ENCODE data around the gene CPLX3. TPM values are rescaled to one million over a fixed set of nuclear protein-coding genes. Genes with fewer than 3 reads are reported as not detected.

Gene CPLX3
- total and polyA plus RNA-seq, 12 donors = 0.11 to 24.1 (median 0.94) TPM; not detected in 2

- H3K4me3 ChIP-seq = no peak overlapping the region
- peaks cover 56 to 77% of the 10 kb centered on the region in 2 donors for H3K4me1 ChIP-seq (replicated peaks in 1 of 2)
- H3K27ac ChIP-seq = peak overlapping the region in 4 of 5 donors; percentile 16 to 89 (median 56)
- no peaks in the 10 kb centered on the region for H3K9me3 ChIP-seq (replicated peaks in 1 of 3)
- peaks cover 0 to 5% of the 10 kb centered on the region in 2 donors for H3K36me3 ChIP-seq (replicated peaks in 1 of 2)
- intact Hi-C loops (cut with DNase I) = no loop called here
- TF ChIP-seq POLR2A (IDR thresholded peaks at IDR 0.05) (no peak), CTCF (IDR thresholded peaks at IDR 0.05) (no peak)
- no peak for DNase-seq
- 48 to 59% (median 56%) methylated on average over 1 of the region's 1 CpG for WGBS, 4 donors
- no peaks in the 10 kb centered on the region for H3K27me3 ChIP-seq
Observed at GRCh38 chr15:74867466-74868038, 41.1 kb downstream of the CPLX3 start.

- peak overlapping the region in 4 of 5 donors; percentile 16 to 89 (median 56) for H3K27ac ChIP-seq
- no peak overlapping the region for H3K4me3 ChIP-seq
- no peak for TF ChIP-seq POLR2A (IDR thresholded peaks at IDR 0.05)
- TF ChIP-seq CTCF (IDR thresholded peaks at IDR 0.05) = no peak
- peaks cover 55 to 74% of the 10 kb centered on the region in 2 donors for H3K4me1 ChIP-seq (replicated peaks in 1 of 2)
- no peaks in the 10 kb centered on the region for H3K27me3 ChIP-seq
- DNase-seq = peak in 3 of 7 donors; percentile 47 to 67 (median 53)
- no peaks in the 10 kb centered on the region for H3K9me3 ChIP-seq (replicated peaks in 1 of 3)
- peaks cover 0 to 5% of the 10 kb centered on the region in 2 donors for H3K36me3 ChIP-seq (replicated peaks in 1 of 2)
- 48 to 58% (median 57%) methylated on average over 6 of the region's 6 CpGs for WGBS, 4 donors
- intact Hi-C loops (cut with DNase I) = no loop called here
Observed at GRCh38 chr15:74868059-74868458, 41.6 kb downstream of the CPLX3 start.

GRCh38 chr15:74869372-74869725, 42.9 kb downstream of the CPLX3 start:
- no peak overlapping the region for H3K4me3 ChIP-seq
- no peaks in the 10 kb centered on the region for H3K27me3 ChIP-seq
- no peaks in the 10 kb centered on the region for H3K9me3 ChIP-seq (replicated peaks in 1 of 3)
- peaks cover 46 to 68% of the 10 kb centered on the region in 2 donors for H3K4me1 ChIP-seq (replicated peaks in 1 of 2)
- TF ChIP-seq CTCF (IDR thresholded peaks at IDR 0.05) (no peak), POLR2A (IDR thresholded peaks at IDR 0.05) (no peak)
- peak overlapping the region; percentile 56 to 98 (median 73) for H3K27ac ChIP-seq
- peaks cover 0 to 5% of the 10 kb centered on the region in 2 donors for H3K36me3 ChIP-seq (replicated peaks in 1 of 2)
- DNase-seq = no peak
- intact Hi-C loops (cut with DNase I) = no loop called here

GRCh38 chr15:74869726-74870407, 43.4 kb downstream of the CPLX3 start:
- Histone ChIP-seq H3K27ac (peak overlapping the region; percentile 56 to 98 (median 73)), H3K9me3 (replicated peaks in 1 of 3) (no peaks in the 10 kb centered on the region), H3K4me3 (peak overlapping the region in 1 of 4 donors; percentile 22), H3K4me1 (replicated peaks in 1 of 2) (peaks cover 46 to 68% of the 10 kb centered on the region in 2 donors), H3K36me3 (replicated peaks in 1 of 2) (peaks cover 0 to 5% of the 10 kb centered on the region in 2 donors), H3K27me3 (no peaks in the 10 kb centered on the region)
- TF ChIP-seq CTCF (IDR thresholded peaks at IDR 0.05) (no peak), POLR2A (IDR thresholded peaks at IDR 0.05) (peak in 1 of 2 donors; percentile 35)
- 36 to 52% (median 50%) methylated on average over 6 of the region's 6 CpGs for WGBS, 4 donors
- intact Hi-C loops (cut with DNase I) = no loop called here
- DNase-seq = peak; percentile 45 to 85 (median 70)
